Stimulated activated CD8-positive, alpha-beta memory T cell treated with anti-CD3 and anti-CD28 coated beads, Interleukin-4, amount 100 ng/mL, for 4 hours (primary cell): ENCODE measurements around the gene UTP20.
A peak's percentile ranks its signal among the peaks of the same experiment; 100 is the strongest.

Source experiments
- DNase-seq, 2 donors: peaks; one replicate each; pipeline ENCODE4 v3.0.0-alpha.2; 2020; ENCODE audit warnings: low read depth in 2 of 2, low spot score in 1 of 2

The UTP20 gene

GRCh38 chr12:101280006-101280505, at the start of gene UTP20:
UTP20 (plus strand) TSS chr12:101280105; CDS start chr12:101280283, 178 bp downstream.
- DNase-seq = peak; percentile 90 to 95

GRCh38 chr12:101230547-101230946, 49.4 kb upstream of the UTP20 start:
- no peak for DNase-seq

GRCh38 chr12:101231636-101232035, 48.3 kb upstream of the UTP20 start:
- DNase-seq = no peak

- no peak for DNase-seq
Observed at GRCh38 chr12:101235686-101236085, 44.2 kb upstream of the UTP20 start.

GRCh38 chr12:101238306-101238705, 41.6 kb upstream of the UTP20 start:
- DNase-seq = no peak

- no peak for DNase-seq
Observed at GRCh38 chr12:101238800-101239329, 41.0 kb upstream of the UTP20 start.

- DNase-seq = no peak
Observed at GRCh38 chr12:101243074-101243473, 36.8 kb upstream of the UTP20 start.

GRCh38 chr12:101243616-101244015, 36.3 kb upstream of the UTP20 start:
- no peak for DNase-seq

- DNase-seq = no peak
Observed at GRCh38 chr12:101256266-101256665, 23.6 kb upstream of the UTP20 start.

- no peak for DNase-seq
Observed at GRCh38 chr12:101257357-101257756, 22.5 kb upstream of the UTP20 start.

GRCh38 chr12:101267111-101267510, 12.8 kb upstream of the UTP20 start:
- DNase-seq = no peak

GRCh38 chr12:101276433-101276832, 3.5 kb upstream of the UTP20 start:
- no peak for DNase-seq

GRCh38 chr12:101277443-101277842, 2.5 kb upstream of the UTP20 start:
- DNase-seq = no peak

GRCh38 chr12:101287357-101287756, 7.5 kb downstream of the UTP20 start:
- DNase-seq = no peak

GRCh38 chr12:101297661-101298060, 17.8 kb downstream of the UTP20 start:
- no peak for DNase-seq

GRCh38 chr12:101298426-101298825, 18.5 kb downstream of the UTP20 start:
- DNase-seq = no peak

- no peak for DNase-seq
Observed at GRCh38 chr12:101299346-101299745, 19.4 kb downstream of the UTP20 start.

- no peak for DNase-seq
Observed at GRCh38 chr12:101299931-101300330, 20.0 kb downstream of the UTP20 start.

GRCh38 chr12:101302741-101303140, 22.8 kb downstream of the UTP20 start:
- DNase-seq = no peak

- DNase-seq = no peak
Observed at GRCh38 chr12:101305226-101305779, 25.4 kb downstream of the UTP20 start.

- no peak for DNase-seq
Observed at GRCh38 chr12:101305794-101306193, 25.9 kb downstream of the UTP20 start.

- no peak for DNase-seq
Observed at GRCh38 chr12:101322480-101322879, 42.6 kb downstream of the UTP20 start.

- no peak for DNase-seq
Observed at GRCh38 chr12:101323255-101323654, 43.4 kb downstream of the UTP20 start.
